ENCODE results near the gene USP7. TPM values are rescaled to one million over a fixed set of nuclear protein-coding genes. Genes with fewer than 3 reads are reported as not detected.
A peak's percentile ranks its signal among the peaks of the same experiment; 100 is the strongest.

The USP7 gene
- total RNA-seq, 1 donor from 2014 or later: 96.9 TPM

GRCh38 chr16:8885674-8886592 lies 77.8 kb downstream of the USP7 start:
- no peaks in the 10 kb centered on the region for H3K9me3 Mint-ChIP-seq (ENCODE audit: unreplicated experiment)
- peaks cover 18% of the 10 kb centered on the region for H3K36me3 Mint-ChIP-seq (ENCODE audit: low read depth, unreplicated experiment)
- H3K4me3 Mint-ChIP-seq (ENCODE audit: unreplicated experiment): no peak overlapping the region
- peak overlapping the region; percentile 64 for H3K4me2 ChIP-seq (ENCODE audit: low read length)
- H3K27ac ChIP-seq (ENCODE audit: low read depth, low read length): peak overlapping the region; percentile 3
- no peaks in the 10 kb centered on the region for H3K36me3 ChIP-seq (ENCODE audit: insufficient read depth, low read length)
- H3K4me3 ChIP-seq (ENCODE audit: insufficient read depth, low read depth, low read length): no peak overlapping the region
- peak overlapping the region; percentile 27 for H3K9ac ChIP-seq (ENCODE audit: low read length)
- no peaks in the 10 kb centered on the region for H3K27me3 ChIP-seq (ENCODE audit: insufficient read depth, low read length)
- peaks cover 60% of the 10 kb centered on the region for H4K20me1 ChIP-seq (ENCODE audit: insufficient read depth, low read length)
- H3K27ac Mint-ChIP-seq (ENCODE audit: unreplicated experiment): no peak overlapping the region
- no peaks in the 10 kb centered on the region for H3K79me2 ChIP-seq (ENCODE audit: insufficient read depth, low read length)
- no peak for FAIRE-seq
- peak; percentile 26 for DNase-seq (ENCODE audit: low read depth)
- no peaks in the 10 kb centered on the region for H3K9me3 ChIP-seq (ENCODE audit: insufficient read depth, low read depth, low read length)
- H3K4me1 Mint-ChIP-seq (ENCODE audit: low read depth, unreplicated experiment): peaks cover 20% of the 10 kb centered on the region
- no peaks in the 10 kb centered on the region for H3K27me3 Mint-ChIP-seq (ENCODE audit: low read depth, unreplicated experiment)
- H3K4me1 ChIP-seq (ENCODE audit: insufficient read depth, low read length): peaks cover 42% of the 10 kb centered on the region
- TF ChIP-seq CTCF (IDR thresholded peaks at IDR 0.05; ENCODE audit: insufficient read depth, low read depth, low read length): peak; percentile 2
- no peak for TF ChIP-seq EZH2 (IDR thresholded peaks at IDR 0.05; ENCODE audit: insufficient read depth, low read length)
- no peak overlapping the region for H2AFZ ChIP-seq (ENCODE audit: low read depth, low read length)

GRCh38 chr16:8882725-8883377 lies 80.9 kb downstream of the USP7 start:
- peaks cover 42% of the 10 kb centered on the region for H3K4me1 ChIP-seq (ENCODE audit: insufficient read depth, low read length)
- no peaks in the 10 kb centered on the region for H3K27me3 ChIP-seq (ENCODE audit: insufficient read depth, low read length)
- no peaks in the 10 kb centered on the region for H3K36me3 ChIP-seq (ENCODE audit: insufficient read depth, low read length)
- H3K9me3 ChIP-seq (ENCODE audit: insufficient read depth, low read depth, low read length): no peaks in the 10 kb centered on the region
- H2AFZ ChIP-seq (ENCODE audit: low read depth, low read length): no peak overlapping the region
- peak overlapping the region; percentile 47 for H3K27ac Mint-ChIP-seq (ENCODE audit: unreplicated experiment)
- H3K27me3 Mint-ChIP-seq (ENCODE audit: low read depth, unreplicated experiment): no peaks in the 10 kb centered on the region
- FAIRE-seq (no peak), DNase-seq (ENCODE audit: low read depth) (no peak)
- no peak overlapping the region for H3K9ac ChIP-seq (ENCODE audit: low read length)
- no peak overlapping the region for H3K27ac ChIP-seq (ENCODE audit: low read depth, low read length)
- H3K79me2 ChIP-seq (ENCODE audit: insufficient read depth, low read length): no peaks in the 10 kb centered on the region
- H3K4me1 Mint-ChIP-seq (ENCODE audit: low read depth, unreplicated experiment): peaks cover 27% of the 10 kb centered on the region
- no peak overlapping the region for H3K4me3 Mint-ChIP-seq (ENCODE audit: unreplicated experiment)
- peaks cover 31% of the 10 kb centered on the region for H4K20me1 ChIP-seq (ENCODE audit: insufficient read depth, low read length)
- peaks cover 11% of the 10 kb centered on the region for H3K36me3 Mint-ChIP-seq (ENCODE audit: low read depth, unreplicated experiment)
- H3K4me3 ChIP-seq (ENCODE audit: insufficient read depth, low read depth, low read length): no peak overlapping the region
- H3K9me3 Mint-ChIP-seq (ENCODE audit: unreplicated experiment): no peaks in the 10 kb centered on the region
- H3K4me2 ChIP-seq (ENCODE audit: low read length): no peak overlapping the region
- TF ChIP-seq CTCF (IDR thresholded peaks at IDR 0.05; ENCODE audit: insufficient read depth, low read depth, low read length) (no peak), EZH2 (IDR thresholded peaks at IDR 0.05; ENCODE audit: insufficient read depth, low read length) (no peak)

Measured in astrocyte (in vitro differentiated cells and primary cell).